Adrenal gland (tissue), 5 donors: ENCODE measurements around the gene C17orf50.

Source experiments
- CTCF ChIP-seq, 6 experiments: fragments of 450-650 bp in 4 of 6; fragments of 200-600 bp in 2 of 6; sonication (generic) in 1 of 6; IDR thresholded peaks; 1 replicate in 5 of 6; 2 replicates in 1 of 6; pipeline versions ENCODE4 v1.5.1 to v1.8.0; 2016 to 2021; ENCODE audit warnings: antibody characterized with exemption in 6 of 6, mild to moderate bottlenecking in 2 of 6, moderate library complexity in 1 of 6
- POLR2A ChIP-seq, 2 donors: fragments of 450-650 bp; IDR thresholded peaks; one replicate each; pipeline ENCODE4 v1.6.1; 2017; ENCODE audit warnings: antibody characterized with exemption in 2 of 2, mild to moderate bottlenecking in 2 of 2, moderate library complexity in 1 of 2
- donor health status: DM: no; HTN: no; CAD: no.

- TF ChIP-seq CTCF (IDR thresholded peaks at IDR 0.05) (no peak), POLR2A (IDR thresholded peaks at IDR 0.05) (no peak)
These were observed 3.1 kb downstream of the C17orf50 start for GRCh38 chr17:35763767-35764122.
